HFFc6 (cell line): Measurements from ENCODE around the gene RTP3. TPM values are rescaled to one million over a fixed set of nuclear protein-coding genes. Genes with fewer than 3 reads are reported as not detected.

Source experiments
- DNase-seq: peaks from one replicate; pipeline ENCODE4 v3.0.0-alpha.2; 2018
- H3K27ac Mint-ChIP-seq: 2 replicates; pipeline ENCODE4 v1.8.0; 2020; ENCODE audit warnings: mild to moderate bottlenecking, mixed read lengths
- H3K27me3 Mint-ChIP-seq: 2 replicates; pipeline ENCODE4 v1.8.0; 2021; ENCODE audit warnings: mild to moderate bottlenecking, moderate library complexity, mixed read lengths; ENCODE audit not compliant: insufficient read depth
- H3K36me3 Mint-ChIP-seq: 2 replicates; pipeline ENCODE4 v1.8.0; 2021; ENCODE audit warnings: low read depth, mixed read lengths
- H3K4me1 Mint-ChIP-seq: 2 replicates; pipeline ENCODE4 v1.8.0; 2020; ENCODE audit warnings: low read depth, mixed read lengths
- H3K4me3 Mint-ChIP-seq: 2 replicates; pipeline ENCODE4 v1.8.0; 2020; ENCODE audit warnings: mild to moderate bottlenecking, moderate library complexity, mixed read lengths
- H3K9me3 Mint-ChIP-seq: 2 replicates; pipeline ENCODE4 v1.8.0; 2020; ENCODE audit warnings: mild to moderate bottlenecking, mixed read lengths
- total RNA-seq, 6 experiments: library from RNA; stranded (reverse); fragmentation: NEBNext Ultra II Directional; extraction: Animal tissue kit (Norgen Biotek cat#: 25700); gene quantifications; 2 replicates in 1 of 6; 3 replicates in 5 of 6; pipeline ENCODE4 v1.2.3, GENCODE V29; 2021
- TF ChIP-seq, protein P1 (sequence below): fragments of 200-600 bp; sonication (generic); IDR thresholded peaks from 2 replicates; pipeline ENCODE4 v1.5.0; 2021; ENCODE audit warnings: antibody characterized with exemption, mild to moderate bottlenecking

RTP3 gene
- total RNA-seq, 6 experiments from 2014 or later: not detected

DNA sequence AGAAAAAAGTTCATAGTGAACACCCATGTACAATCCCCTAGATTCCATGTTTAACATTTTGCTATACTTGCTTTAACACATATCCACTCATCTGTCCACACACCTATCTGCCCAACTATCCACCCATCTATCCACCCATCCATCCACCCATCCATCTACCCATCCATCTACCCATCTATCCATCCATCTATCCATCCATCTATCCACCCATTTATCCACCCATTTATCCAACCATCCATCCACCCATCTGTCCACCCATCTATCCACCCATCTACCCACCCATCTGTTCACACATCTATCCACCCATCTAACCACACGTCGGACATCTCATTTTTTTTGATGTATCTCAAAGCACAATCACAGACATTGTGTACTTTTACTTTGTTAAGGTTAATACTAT lies 25.8 kb downstream of the RTP3 start:
- H3K27ac Mint-ChIP-seq: no peak overlapping the region
- no peaks in the 10 kb centered on the region for H3K4me1 Mint-ChIP-seq
- H3K27me3 Mint-ChIP-seq: no peaks in the 10 kb centered on the region
- no peak for DNase-seq
- no peaks in the 10 kb centered on the region for H3K36me3 Mint-ChIP-seq
- H3K4me3 Mint-ChIP-seq: no peak overlapping the region
- TF ChIP-seq, protein P1, sequence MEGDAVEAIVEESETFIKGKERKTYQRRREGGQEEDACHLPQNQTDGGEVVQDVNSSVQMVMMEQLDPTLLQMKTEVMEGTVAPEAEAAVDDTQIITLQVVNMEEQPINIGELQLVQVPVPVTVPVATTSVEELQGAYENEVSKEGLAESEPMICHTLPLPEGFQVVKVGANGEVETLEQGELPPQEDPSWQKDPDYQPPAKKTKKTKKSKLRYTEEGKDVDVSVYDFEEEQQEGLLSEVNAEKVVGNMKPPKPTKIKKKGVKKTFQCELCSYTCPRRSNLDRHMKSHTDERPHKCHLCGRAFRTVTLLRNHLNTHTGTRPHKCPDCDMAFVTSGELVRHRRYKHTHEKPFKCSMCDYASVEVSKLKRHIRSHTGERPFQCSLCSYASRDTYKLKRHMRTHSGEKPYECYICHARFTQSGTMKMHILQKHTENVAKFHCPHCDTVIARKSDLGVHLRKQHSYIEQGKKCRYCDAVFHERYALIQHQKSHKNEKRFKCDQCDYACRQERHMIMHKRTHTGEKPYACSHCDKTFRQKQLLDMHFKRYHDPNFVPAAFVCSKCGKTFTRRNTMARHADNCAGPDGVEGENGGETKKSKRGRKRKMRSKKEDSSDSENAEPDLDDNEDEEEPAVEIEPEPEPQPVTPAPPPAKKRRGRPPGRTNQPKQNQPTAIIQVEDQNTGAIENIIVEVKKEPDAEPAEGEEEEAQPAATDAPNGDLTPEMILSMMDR: no peak
- no peaks in the 10 kb centered on the region for H3K9me3 Mint-ChIP-seq

DNA sequence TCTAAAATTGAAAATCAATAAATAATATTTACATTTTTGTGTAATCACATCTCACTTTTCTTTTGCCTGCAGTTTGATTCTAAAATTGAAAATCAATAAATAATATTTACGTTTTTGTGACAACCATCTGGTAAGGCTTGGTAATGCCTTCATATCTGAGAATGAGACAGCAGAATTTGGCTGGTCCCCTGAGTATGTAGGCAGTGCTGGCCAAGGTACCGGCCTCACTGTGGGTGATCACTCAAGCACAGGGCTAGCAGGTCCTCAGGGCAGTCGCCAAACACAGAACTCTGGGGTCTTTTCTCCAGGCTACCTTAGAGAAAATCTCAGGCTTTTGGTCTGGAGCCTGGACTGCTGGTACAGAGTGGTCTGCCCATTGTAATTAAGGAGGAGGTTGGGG lies 26.2 kb downstream of the RTP3 start:
- DNase-seq: no peak
- TF ChIP-seq, protein P1: no peak
- Mint-ChIP-seq H3K4me1 (no peaks in the 10 kb centered on the region), H3K4me3 (no peak overlapping the region), H3K27me3 (no peaks in the 10 kb centered on the region), H3K36me3 (no peaks in the 10 kb centered on the region), H3K27ac (no peak overlapping the region), H3K9me3 (no peaks in the 10 kb centered on the region)

DNA sequence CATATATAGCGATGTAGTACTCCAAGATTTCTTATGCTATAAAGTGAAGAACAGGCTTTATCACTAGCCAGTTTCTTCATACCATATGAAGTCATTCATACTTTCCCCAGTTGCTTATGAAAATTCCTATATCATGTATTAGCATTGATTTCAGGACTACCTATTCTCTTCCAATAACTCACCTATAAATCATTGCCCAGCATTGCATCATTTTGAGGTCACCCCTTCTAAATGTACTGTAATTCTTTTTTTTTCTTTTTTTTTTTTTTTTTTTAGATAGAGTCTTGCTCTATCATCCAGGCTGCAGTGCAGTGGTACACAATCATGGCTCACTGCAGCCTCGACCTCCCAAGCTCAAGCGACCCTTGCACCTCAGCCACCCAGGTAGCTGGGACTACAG lies 27.1 kb downstream of the RTP3 start:
- no peaks in the 10 kb centered on the region for H3K27me3 Mint-ChIP-seq
- H3K4me1 Mint-ChIP-seq: no peaks in the 10 kb centered on the region
- H3K36me3 Mint-ChIP-seq: no peaks in the 10 kb centered on the region
- no peaks in the 10 kb centered on the region for H3K9me3 Mint-ChIP-seq
- no peak overlapping the region for H3K27ac Mint-ChIP-seq
- H3K4me3 Mint-ChIP-seq: no peak overlapping the region
- no peak for DNase-seq
- TF ChIP-seq, protein P1: no peak

DNA sequence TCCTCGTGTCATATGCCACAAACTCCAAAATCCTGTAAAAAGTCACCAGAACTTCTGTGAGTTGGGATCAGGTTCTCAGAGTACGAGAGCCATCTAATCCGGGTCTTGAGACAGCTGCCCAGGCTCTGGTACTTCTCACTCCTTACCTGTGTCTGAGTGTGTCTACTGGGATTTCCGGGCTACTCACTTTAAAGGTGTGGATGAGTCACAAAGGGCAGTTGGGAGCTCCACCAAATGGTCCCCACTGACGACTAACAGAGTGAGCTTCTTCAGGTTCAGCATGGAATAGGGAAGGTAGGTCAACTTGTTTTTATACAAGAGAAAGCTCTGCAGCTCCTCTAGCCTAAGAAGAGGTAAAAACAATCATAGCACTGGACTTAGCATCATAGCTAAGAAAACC lies 29.5 kb downstream of the RTP3 start:
- no peaks in the 10 kb centered on the region for H3K27me3 Mint-ChIP-seq
- no peaks in the 10 kb centered on the region for H3K36me3 Mint-ChIP-seq
- no peak overlapping the region for H3K4me3 Mint-ChIP-seq
- H3K4me1 Mint-ChIP-seq: peaks cover 8% of the 10 kb centered on the region
- TF ChIP-seq, protein P1: no peak
- no peak for DNase-seq
- no peak overlapping the region for H3K27ac Mint-ChIP-seq
- H3K9me3 Mint-ChIP-seq: no peaks in the 10 kb centered on the region

DNA sequence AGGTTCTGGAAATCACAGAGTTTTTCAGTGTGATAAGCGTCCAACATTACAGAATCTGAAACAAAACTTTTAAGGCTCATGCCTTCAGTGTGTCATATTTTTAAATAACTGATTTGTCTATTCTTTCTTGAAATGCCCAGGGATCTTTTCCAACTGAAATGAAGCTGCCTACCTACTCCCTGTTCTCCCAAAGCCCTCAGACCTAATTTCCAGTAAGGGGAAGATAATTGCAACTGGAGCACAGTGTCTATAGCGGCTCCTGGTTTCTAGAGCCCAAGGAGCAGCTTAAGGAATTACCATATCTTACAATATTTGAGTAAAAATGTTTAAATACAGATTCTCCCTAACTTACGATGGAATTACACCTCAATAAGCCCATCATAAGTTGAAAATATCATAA lies 35.3 kb downstream of the RTP3 start:
- H3K27me3 Mint-ChIP-seq: no peaks in the 10 kb centered on the region; the same call in 1 of the 2 replicates
- H3K9me3 Mint-ChIP-seq: no peaks in the 10 kb centered on the region
- DNase-seq: no peak
- H3K36me3 Mint-ChIP-seq: peaks cover 4% of the 10 kb centered on the region; the same call in 1 of the 2 replicates
- H3K4me1 Mint-ChIP-seq: peaks cover 37% of the 10 kb centered on the region
- TF ChIP-seq, protein P1: no peak
- H3K4me3 Mint-ChIP-seq: no peak overlapping the region
- H3K27ac Mint-ChIP-seq: no peak overlapping the region

DNA sequence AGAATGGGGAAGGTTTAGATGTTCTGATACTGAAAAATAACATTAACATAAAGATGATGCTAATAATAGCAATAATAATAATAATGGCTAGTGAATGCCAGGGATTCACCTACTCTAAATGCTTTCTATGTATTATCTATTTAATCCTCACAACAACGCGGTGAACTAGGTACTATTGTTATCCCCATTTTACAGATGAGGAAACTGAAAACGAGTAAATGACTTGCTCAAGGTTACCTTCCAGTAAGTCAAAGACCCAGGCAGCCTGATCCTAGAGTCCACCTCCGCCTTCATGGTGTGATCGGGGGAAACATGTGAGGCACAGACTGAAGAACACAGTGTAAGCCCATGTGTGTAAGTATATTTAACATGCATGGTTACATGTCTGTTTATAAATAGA lies 38.0 kb downstream of the RTP3 start:
- Mint-ChIP-seq H3K9me3 (no peaks in the 10 kb centered on the region), H3K27me3 (no peaks in the 10 kb centered on the region; the same call in 1 of the 2 replicates), H3K27ac (no peak overlapping the region), H3K4me3 (no peak overlapping the region), H3K4me1 (peaks cover 56% of the 10 kb centered on the region), H3K36me3 (peaks cover 4% of the 10 kb centered on the region; the same call in 1 of the 2 replicates)
- DNase-seq: no peak
- TF ChIP-seq, protein P1: no peak
